ENCODE measurements around the gene HTT-AS. TPM values are rescaled to one million over a fixed set of nuclear protein-coding genes. Genes with fewer than 3 reads are reported as not detected.

HTT-AS gene
- total and polyA plus RNA-seq, 2 of the 8 experiments (the other 6 are each of a cell fraction or from before 2014, with no cell fraction given): not detected

GRCh38 chr4:3122081-3122563 is 47.8 kb upstream of the HTT-AS start:
- H2BK12ac ChIP-seq (ENCODE audit: low read depth, low read length): no peak overlapping the region
- no peaks in the 10 kb centered on the region for H3K4me1 ChIP-seq (replicated peaks in 1 of 4; ENCODE audit: control insufficient read depth in 3 of 4, insufficient read depth in 4 of 4, low read length in 3 of 4)
- no peak overlapping the region for H3K18ac ChIP-seq (ENCODE audit: extremely low read depth, low read length)
- no peak overlapping the region for H4K91ac ChIP-seq (replicated peaks; ENCODE audit: insufficient read length, low read length)
- no peak overlapping the region for H3K9ac ChIP-seq (replicated peaks in 1 of 4; ENCODE audit: extremely low read depth in 1 of 4, low read depth in 3 of 4, low read length in 3 of 4)
- no peak overlapping the region for H2AK5ac ChIP-seq (ENCODE audit: low read depth, low read length)
- H3K9me3 ChIP-seq (ENCODE audit: insufficient read depth in 2 of 2, low read depth in 1 of 2, low read length in 1 of 2): no peaks in the 10 kb centered on the region
- no peaks in the 10 kb centered on the region for H3K23me2 ChIP-seq (ENCODE audit: low read depth, low read length)
- H3K79me1 ChIP-seq (ENCODE audit: low read depth, low read length): no peaks in the 10 kb centered on the region
- H2AFZ ChIP-seq (ENCODE audit: low read length): no peak overlapping the region
- H2BK20ac ChIP-seq (ENCODE audit: low read length): no peak overlapping the region
- FAIRE-seq (no peak), DNase-seq (ENCODE audit: low read depth in 1 of 2, low spot score in 2 of 2) (no peak)
- H3K23ac ChIP-seq (ENCODE audit: insufficient read length): no peak overlapping the region
- H4K5ac ChIP-seq (ENCODE audit: insufficient read length, low read depth, low read length): no peak overlapping the region
- peaks cover 5 to 52% (median 23%) of the 10 kb centered on the region in 4 experiments; a peak in 7 of 8 replicates for H3K36me3 ChIP-seq (ENCODE audit: control insufficient read depth in 2 of 4, insufficient read depth in 4 of 4, low read length in 3 of 4)
- H4K8ac ChIP-seq (ENCODE audit: extremely low read depth, insufficient read depth, low read length): no peak overlapping the region
- no peaks in the 10 kb centered on the region for H3K79me2 ChIP-seq (ENCODE audit: control insufficient read depth in 1 of 2, insufficient read depth in 2 of 2, low read length in 2 of 2)
- ChIA-PET CTCF (ENCODE audit: partially characterized antibody) (interaction anchor here (1.8 to 1.9 kb wide), 2 partner anchors 12 to 15 kb away, joined by 4 to 10 read pairs; no protein-coding TSS in a partner anchor), POLR2A (ENCODE audit: partially characterized antibody) (interaction anchor here (1.1 kb wide), 1 partner anchor 32 kb away, joined by 3 read pairs; no protein-coding TSS in a partner anchor)
- H2BK120ac ChIP-seq (replicated peaks; ENCODE audit: low read depth, low read length): no peak overlapping the region
- H3K27ac ChIP-seq (ENCODE audit: low read depth, low read length): no peak overlapping the region
- H3K4ac ChIP-seq (replicated peaks; ENCODE audit: insufficient read length, low read depth, low read length): no peak overlapping the region
- H3K56ac ChIP-seq (replicated peaks; ENCODE audit: insufficient read length, low read depth, low read length): no peak overlapping the region
- 84% methylated on average over 9 of the region's 9 CpGs; no CpG with 5 or more reads in 1 of the 2 experiments for WGBS, 2 experiments (ENCODE audit: extremely low coverage in 1 of 2, insufficient coverage in 1 of 2, insufficient read length in 1 of 2, insufficient replicate concordance in 2 of 2, low coverage in 1 of 2, low lambda C conversion rate in 2 of 2, missing lambda C conversion rate in 1 of 2)
- H3K4me2 ChIP-seq (ENCODE audit: insufficient read depth in 1 of 2, low read depth in 2 of 2, low read length in 2 of 2): no peak overlapping the region
- H3K14ac ChIP-seq (ENCODE audit: insufficient read length): no peak overlapping the region
- H2BK15ac ChIP-seq (ENCODE audit: low read length): no peak overlapping the region
- no peak overlapping the region for H3K4me3 ChIP-seq (ENCODE audit: extremely low read depth in 1 of 4, insufficient read depth in 2 of 4, low read depth in 3 of 4, low read length in 4 of 4)
- H3K27me3 ChIP-seq (replicated peaks in 1 of 4; ENCODE audit: control insufficient read depth in 3 of 4, extremely low read depth in 1 of 4, insufficient read depth in 3 of 4, low read length in 3 of 4): no peaks in the 10 kb centered on the region
- TF ChIP-seq BRCA1 (IDR thresholded peaks at IDR 0.05; ENCODE audit: low read depth, low read length): no peak
- TF ChIP-seq SAP30 (IDR thresholded peaks at IDR 0.05; ENCODE audit: insufficient read depth, insufficient replicate concordance, low read length): no peak
- TF ChIP-seq BACH1 (IDR thresholded peaks at IDR 0.05; ENCODE audit: low read length): no peak
- TF ChIP-seq JUN (IDR thresholded peaks at IDR 0.05; ENCODE audit: low read depth, low read length): no peak
- no peak for TF ChIP-seq CTBP2 (IDR thresholded peaks at IDR 0.05; ENCODE audit: borderline replicate concordance, insufficient read depth, insufficient read length, low read length)
- TF ChIP-seq MAX (IDR thresholded peaks at IDR 0.05): no peak
- H4K20me1 ChIP-seq (replicated peaks in 1 of 2; ENCODE audit: control insufficient read depth in 1 of 2, insufficient read depth in 2 of 2, low read length in 2 of 2): peaks cover 1 to 7% of the 10 kb centered on the region in 2 experiments
- no peak overlapping the region for H2BK5ac ChIP-seq (ENCODE audit: low read depth, low read length)
